NCI-H774 (cell line): ENCODE results near the gene ZNF296.

ENCODE experiments used
- DNase-seq: peaks from one replicate; lab custom pipeline; 2025; lab: John Stamatoyannopoulos, UW

Gene ZNF296

GRCh38 chr19:45023048-45023447, 53.2 kb downstream of the ZNF296 start:
- DNase-seq, result no peak

GRCh38 chr19:45021971-45022370, 54.3 kb downstream of the ZNF296 start:
- no peak for DNase-seq
